Peyer's patch (tissue), 4 donors: ENCODE measurements around the gene FAM114A1.

ENCODE experiments used
- POLR2A ChIP-seq, 2 donors: fragments of 450-650 bp; IDR thresholded peaks; one replicate each; pipeline ENCODE4 v1.5.1; 2017; ENCODE audit warnings: antibody characterized with exemption in 2 of 2, mild to moderate bottlenecking in 2 of 2, moderate library complexity in 2 of 2
- TF ChIP-seq, protein P1 (sequence below), 6 experiments: fragments of 450-650 bp in 4 of 6; fragments of 200-600 bp in 2 of 6; sonication (generic) in 1 of 6; IDR thresholded peaks; one replicate each; pipeline ENCODE4 v1.5.1; 2017 to 2019; ENCODE audit warnings: antibody characterized with exemption in 6 of 6, mild to moderate bottlenecking in 3 of 6, moderate library complexity in 1 of 6

DNA sequence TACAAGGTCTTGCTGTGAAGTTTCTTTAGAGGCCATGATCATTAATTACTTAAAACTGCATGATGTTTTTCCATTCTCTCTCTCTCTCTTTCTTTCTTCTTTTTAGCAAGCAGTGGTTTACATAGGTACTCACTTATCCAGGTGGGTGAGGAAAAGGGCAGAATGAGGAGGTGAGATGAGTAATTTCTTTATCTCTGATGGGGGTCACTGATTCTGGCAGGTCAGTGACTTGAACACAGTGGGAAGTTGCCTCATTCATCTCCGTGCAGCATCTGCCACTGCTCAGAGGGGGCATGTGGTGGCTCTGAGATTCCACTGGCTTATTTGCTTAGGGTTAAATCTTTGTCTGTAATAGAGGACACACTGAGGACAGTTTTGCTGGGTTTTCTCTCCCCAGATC lies 62.6 kb downstream of the FAM114A1 start:
- no peak for TF ChIP-seq POLR2A (IDR thresholded peaks at IDR 0.05)
- TF ChIP-seq, protein P1, sequence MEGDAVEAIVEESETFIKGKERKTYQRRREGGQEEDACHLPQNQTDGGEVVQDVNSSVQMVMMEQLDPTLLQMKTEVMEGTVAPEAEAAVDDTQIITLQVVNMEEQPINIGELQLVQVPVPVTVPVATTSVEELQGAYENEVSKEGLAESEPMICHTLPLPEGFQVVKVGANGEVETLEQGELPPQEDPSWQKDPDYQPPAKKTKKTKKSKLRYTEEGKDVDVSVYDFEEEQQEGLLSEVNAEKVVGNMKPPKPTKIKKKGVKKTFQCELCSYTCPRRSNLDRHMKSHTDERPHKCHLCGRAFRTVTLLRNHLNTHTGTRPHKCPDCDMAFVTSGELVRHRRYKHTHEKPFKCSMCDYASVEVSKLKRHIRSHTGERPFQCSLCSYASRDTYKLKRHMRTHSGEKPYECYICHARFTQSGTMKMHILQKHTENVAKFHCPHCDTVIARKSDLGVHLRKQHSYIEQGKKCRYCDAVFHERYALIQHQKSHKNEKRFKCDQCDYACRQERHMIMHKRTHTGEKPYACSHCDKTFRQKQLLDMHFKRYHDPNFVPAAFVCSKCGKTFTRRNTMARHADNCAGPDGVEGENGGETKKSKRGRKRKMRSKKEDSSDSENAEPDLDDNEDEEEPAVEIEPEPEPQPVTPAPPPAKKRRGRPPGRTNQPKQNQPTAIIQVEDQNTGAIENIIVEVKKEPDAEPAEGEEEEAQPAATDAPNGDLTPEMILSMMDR (IDR thresholded peaks at IDR 0.05), result no peak
